ENCODE measurements around the gene CCL26.
A peak's percentile ranks its signal among the peaks of the same experiment; 100 is the strongest.
"Not testable (repeated sequence)": the region's sequence is repeated elsewhere in the genome, so short reads cannot be mapped to it uniquely, and the experiment has no call there.

CCL26 gene, protein sequence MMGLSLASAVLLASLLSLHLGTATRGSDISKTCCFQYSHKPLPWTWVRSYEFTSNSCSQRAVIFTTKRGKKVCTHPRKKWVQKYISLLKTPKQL

DNA sequence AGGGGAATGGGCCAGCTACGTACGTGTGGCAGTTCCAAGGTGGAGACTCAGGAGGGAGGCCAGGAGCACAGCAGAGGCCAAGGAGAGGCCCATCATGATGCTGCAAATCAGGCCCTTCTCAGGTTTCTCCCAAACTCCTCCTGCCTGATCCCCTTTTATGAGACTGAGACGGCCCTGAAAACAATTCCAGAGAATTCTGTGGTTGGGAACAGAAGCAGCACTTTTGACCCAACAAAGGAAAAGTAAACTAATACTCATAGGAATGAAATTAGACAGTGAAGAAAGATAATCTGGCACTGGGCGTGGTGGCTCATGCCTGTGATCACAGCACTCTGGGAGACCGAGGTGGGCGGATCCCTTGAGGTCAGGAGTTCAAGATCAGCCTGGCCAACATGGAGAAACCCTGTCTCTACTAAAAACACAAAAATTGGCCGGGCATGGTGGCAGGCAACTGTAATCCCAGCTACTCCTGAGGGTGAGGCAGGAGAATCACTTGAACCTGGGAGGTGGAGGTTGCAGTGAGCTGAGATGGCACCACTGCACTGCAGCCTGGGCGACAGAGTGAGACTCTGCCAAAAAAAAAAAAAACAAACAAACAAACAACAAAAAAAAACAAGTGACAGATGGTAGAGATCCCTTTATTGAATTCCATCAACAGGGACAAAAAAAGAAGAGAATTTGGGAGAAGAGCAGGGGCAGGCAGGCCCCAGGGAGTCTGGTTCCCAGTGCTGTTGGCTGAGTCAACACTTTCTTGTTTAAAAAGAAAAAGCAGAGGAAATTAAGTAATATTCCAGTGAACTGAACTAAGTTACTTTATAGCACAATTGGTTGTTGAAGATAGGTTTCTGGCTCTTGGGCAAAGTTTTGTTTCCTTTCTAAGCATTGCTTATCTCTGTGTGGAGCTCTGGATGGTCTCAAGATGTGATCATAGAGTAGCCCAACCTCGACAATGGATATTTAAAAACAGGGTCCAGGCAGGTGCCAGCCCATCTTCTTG lies at the start of gene CCL26:
CCL26 (minus strand) TSS at position 131 of the 997 bp plus-strand sequence; CDS start at position 96, 35 bp downstream.
- DNase-seq, result no peak

DNA sequence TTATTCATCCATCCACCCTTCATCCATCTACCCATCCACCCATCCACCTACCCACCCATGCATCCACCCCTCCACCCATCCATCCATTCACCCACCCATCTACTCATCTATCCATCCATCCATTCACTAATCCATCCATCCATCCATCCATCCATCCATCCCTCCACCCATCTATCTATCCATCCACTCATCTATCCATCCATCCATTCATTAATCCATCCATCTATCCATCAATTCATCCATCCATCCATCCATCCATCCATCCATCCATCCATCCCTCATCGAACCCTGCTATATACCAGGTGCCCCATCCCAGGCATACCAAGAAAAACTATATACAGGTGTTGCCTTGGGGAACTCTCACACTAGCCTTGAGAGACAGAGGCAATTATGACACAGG lies 48.7 kb upstream of the CCL26 start:
- no peak for DNase-seq

DNA sequence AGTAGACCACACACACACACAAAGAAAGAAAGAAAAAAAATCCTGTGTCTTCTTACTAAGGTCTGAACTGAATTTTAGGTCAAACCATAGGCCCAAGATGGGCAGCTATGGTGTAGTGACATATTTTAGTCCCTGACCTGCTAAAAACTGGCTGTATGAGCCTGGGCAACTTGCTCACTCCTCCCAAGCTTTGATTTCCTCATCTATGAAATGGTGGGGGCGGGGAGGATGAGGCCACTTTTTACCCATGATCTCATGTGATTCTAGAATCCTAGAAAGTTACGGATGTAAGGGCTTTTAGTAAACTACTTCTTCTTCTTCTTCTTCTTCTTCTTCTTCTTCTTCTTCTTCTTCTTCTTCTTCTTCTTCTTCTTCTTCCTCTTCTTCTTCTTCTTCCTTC lies 47.7 kb upstream of the CCL26 start:
- peak in 1 of 2 donors; percentile 6 for DNase-seq

DNA sequence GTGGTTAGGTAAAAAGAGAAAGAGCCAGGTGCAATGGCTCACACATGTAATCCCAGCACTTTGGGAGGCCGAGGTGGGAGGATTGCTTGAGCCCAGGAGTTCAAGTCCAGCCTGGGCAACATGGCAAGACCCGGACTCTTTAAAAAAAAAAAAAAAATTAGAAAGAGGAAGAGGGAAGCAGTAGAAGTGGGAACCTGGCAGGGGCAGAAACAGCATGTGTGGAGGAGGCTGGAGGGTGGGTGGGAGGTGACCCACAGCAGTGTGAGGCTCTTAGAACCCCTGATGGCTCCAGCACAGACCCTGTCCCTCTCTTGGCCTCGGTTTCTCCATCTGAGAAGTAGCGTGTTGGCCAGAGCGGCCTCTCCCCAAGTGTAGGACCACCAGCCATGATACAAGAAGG lies 46.5 kb upstream of the CCL26 start:
- DNase-seq, result no peak

DNA sequence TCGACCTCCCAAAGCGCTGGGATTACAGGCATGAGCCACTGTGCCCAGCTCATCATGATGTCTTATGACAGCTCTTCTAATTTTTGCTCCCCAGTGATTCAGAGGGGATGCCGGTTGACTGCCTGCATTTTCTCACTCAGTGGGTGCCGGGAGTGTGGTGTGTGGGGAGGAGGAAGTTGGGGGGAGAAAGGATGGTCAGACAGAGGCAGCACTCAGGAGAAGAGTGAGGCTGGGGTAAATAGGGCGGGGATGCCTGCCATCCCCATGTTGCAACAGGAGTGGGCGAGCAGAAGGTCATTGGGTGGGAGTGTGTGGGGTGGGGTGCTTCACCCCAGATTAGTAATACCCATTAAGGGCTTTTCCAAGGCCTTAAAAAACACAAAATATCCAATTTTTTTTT lies 45.1 kb upstream of the CCL26 start:
- DNase-seq, result no peak

DNA sequence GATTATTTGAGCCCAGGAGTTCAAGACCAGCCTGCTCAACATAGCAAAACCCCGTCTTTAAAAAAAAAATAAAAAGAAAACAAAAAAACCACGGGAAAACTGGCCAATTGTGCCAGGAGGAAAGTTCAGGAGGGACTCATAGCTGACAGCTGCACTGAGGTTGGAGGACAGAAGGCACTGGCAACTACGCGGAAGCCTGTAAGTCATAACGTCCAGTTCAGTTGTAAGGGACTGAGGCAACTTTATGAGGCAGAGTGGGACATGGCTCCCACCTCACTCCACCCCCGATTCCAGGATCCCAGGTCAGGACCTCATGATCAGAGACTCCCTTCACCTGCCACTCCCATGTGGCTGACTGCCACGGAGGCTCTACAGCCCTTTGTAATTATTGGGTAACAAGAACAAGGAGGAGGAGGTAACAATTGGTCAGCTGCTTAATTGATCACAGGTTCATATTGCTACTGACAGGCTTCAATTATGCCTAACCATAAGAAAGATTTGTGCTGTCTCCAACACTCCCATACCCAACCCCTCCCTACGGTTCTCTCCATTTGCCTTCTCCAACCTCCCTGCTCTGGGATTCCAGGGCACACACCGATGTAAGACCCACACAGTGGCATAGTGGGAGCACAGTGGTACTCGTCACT lies 43.5 kb upstream of the CCL26 start:
- DNase-seq, result no peak

DNA sequence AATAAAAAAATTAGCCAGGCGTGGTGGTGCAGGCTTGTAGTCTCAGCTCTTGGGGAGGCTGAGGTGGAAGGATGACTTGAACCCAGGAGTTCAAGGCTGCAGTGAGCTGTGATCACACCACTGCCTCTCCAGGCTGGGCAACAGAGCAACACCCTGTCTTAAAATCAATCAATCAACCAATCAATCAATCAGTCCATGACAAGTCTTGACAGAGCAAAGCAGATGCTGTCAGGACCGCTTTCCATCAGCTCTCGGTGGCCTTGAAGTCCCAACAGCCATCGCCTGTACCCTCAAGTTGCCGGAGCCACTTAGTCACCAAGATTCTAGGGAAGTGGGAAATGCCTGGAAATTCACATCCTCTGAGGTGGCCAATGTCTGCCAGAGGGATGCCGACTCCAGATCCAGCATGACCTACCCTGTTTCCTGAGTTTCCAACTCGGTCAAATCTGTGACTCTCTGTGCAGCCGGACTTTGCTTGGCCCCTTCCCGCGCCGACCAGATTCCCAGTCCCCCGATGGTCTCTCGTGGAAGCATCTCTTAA lies 42.5 kb upstream of the CCL26 start:
- no peak for DNase-seq

DNA sequence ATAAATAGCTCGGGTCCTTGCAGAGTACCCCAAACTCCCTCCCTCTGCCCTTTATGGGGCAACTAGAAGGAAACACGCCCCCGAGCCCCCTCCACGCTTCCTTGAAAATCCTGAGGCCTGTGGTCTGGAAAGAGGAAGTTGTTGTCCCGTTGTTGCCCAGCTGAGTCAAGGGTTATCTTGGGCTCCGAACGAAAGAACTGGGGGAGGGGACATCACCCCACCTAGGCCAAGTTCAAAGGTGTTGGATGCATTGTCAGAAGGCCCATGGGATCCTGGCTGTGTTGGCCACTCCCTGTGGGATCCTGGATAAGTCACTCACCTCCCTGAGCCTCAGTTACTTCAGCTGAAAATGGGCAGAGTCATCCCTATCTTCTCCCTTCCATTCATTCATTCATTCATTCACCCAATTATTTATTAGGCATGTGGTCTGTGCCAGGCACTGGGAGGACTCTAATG lies 41.8 kb upstream of the CCL26 start, which contains the start of gene CCL24:
CCL24 (minus strand) TSS at position 26 of the 456 bp plus-strand sequence. CDS start 91 bp downstream, outside the sequence.
- DNase-seq, result no peak

DNA sequence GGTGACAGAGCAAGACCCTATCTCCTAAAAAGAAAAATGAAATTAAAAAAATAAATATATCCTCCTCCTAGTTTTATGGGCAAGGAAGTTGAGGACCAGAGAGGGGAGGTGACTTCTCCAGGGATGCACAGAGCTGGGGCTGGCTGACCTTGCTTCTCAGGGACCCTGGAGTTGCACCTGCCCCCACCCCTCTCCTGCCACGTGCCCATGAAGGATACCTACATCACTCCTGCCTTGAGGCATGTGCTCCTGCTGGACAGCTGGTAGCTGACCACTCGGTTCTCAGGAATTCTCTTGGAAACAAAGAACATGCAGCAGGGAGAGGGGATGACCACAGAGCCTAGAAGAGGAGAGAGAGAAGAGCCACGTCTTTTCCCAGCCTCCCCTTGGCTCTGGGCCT lies 41.1 kb upstream of the CCL26 start:
- DNase-seq, result no peak

DNA sequence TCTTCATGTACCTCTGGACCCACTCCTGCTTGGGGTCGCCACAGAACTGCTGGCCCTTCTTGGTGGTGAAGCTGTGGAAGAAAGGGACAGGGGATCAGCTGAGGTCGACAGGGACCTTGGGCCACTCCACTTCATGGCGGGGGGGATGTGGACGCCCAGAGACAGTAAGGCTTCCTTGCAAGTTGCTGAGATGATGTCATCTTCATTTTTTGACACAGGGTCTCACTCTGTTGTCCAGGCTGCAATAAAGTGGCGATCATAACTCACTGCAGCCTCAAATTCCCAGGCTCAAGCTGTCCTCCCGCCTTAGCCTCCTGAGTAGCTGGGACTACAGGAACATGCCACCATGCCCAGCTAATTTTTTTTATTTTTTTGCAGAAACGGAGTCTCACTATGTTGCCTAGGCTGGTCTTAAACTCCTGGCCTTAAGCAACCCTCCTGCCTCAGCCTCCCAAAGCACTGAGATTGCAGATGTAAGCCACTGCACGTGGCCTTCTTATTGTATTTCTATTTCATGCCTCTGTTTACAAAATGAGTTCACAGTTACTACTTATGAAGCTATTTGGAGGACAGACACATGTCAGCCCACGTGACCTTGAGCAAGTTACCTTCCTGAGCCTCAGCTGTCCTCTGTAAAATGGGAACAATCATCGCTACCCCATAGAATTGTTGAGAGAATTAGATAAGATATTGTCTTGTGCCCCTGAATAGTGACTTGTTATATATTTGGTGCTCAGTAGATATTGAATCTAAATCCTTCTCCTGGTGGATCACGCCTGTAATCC lies 40.1 kb upstream of the CCL26 start:
- DNase-seq, result no peak

DNA sequence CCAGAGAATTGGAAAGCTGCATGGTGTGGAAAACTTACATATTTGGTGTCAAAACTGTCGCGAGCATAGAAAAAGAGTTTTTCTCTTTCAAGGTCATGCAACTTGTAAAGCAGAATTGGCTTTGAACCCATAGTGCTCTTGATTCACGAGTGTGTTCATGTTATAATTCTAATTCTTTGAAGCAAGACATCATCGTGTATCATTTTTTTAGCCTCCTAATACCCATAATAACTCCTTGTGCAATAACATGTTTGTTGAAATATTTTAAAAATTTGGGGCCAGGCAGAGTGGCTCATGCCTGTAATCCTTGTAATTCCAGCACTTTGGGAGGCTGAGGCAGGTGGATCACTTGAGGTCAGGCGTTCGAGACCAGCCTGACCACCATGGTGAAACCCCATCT lies 37.4 kb upstream of the CCL26 start:
- DNase-seq, result no peak

DNA sequence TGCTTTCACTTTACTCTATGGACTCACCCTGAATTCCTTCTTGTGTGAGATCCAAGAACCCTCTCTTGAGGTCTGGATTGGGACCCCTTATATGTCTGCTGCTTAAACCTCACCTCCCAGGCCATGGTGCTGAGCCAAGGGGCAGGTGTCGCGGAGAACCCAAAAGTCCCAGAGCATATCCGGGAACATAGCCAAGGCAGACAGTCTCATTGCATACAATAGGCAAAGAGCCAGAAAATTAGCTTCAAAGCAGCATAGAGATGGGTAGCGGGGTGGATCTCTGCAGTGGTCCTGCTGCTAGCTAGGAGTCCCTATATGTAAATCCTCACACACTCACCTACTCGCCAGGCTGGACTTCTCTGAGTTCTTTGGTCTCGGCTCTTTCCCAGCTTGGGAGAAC lies 36.1 kb upstream of the CCL26 start:
- DNase-seq, result no peak

DNA sequence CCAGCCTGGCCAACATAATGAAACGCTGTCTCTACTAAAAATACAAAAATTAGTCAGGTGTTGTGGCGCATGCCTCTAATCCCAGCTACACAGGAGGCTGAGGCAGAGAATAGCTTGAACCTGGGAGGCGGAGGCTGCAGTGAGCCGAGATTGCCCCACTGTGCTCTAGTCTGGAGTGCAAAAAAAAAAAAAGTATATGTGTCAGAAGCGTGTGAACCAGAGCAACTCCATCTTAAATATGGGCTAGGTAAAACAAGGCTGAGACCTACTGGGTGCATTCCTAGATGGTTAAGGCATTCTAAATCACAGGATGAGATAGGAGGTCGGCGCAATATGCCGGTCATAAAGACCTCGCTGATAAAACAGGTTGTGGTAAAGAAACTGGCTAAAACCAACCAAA lies 35.4 kb upstream of the CCL26 start:
- no peak for DNase-seq

DNA sequence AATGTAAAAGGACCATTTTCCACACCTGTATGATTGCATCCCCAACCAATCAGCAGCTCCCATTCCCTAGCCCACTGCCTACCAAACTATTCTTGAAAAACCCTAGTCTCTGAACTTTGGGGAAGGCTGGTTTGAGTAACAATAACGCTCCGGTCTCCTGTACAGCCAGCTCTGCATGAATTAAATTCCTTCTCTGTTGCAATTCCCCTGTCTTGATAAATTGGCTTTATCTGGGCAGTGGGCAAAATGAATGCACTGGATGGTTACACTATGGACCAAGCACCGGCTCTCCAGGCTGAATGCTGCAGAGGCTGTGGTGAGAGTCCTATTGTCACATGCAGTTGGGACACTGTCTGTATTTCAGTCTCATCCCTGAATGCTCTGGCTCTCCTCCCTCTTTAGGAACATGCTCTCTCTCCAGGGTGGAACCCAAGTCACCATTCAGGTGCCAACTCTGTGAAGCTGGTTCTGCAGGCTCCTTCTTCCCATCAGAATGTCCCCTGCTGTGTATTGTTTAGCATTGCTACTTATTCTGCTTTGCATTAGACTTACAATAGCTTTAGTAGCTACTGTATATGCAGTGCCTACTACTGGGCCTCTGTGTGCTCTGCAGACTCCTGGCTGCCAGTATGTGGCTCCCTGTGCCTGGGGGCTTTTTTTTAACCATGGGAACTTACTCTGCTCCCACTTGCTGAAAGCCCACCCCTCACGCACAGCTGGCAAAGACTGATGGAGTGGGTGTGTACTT lies 34.7 kb upstream of the CCL26 start:
- no peak for DNase-seq

DNA sequence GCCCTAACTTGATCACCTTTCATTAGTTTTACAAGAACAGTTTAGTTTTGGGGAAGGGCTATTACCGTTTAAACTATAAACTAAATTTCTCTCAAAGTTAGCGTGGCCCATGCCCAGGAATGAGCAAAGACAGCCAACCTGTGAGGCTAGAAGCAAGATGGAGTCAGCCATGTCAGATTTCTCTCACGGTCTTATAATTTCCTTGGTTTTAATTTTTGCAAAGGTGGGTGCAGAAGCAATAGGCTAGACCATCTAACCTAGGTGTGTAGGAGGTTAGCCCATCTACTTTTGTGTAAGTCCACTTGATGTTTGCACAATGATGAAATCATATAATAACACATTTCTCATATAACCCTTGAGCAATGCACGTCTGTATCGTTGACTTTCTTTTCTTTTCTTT lies 32.7 kb upstream of the CCL26 start:
- no peak for DNase-seq

DNA sequence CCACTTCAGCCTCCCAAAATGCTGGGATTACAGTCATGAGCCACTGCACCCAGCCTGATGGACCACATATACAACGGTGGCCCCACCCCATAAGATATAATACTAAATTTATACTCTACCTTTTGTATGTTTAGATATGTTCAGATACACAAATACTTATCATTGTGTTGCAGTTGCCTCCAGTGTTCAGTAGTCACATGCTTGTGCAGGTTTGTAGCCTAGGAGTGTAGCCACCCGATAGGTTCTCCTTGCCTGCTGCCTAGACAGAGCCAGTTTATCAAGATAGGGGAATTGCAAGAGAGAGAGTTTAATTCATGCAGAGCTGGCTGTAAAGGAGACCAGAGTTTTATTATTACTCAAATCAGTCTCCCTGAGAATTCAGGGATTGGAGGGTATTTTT lies 32.0 kb upstream of the CCL26 start:
- no peak for DNase-seq

DNA sequence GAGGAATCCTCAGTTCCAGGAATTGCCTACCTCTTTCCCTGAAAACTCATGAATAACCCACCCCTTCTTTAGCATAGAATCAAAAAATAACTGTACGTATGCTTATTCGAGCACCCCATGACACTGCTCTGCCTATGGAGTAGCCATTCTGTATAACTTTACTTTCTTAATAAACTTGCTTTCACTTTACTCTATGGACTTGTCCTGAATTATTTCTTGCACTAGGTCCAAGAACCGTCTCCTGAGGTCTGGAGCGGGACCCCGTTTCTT lies 30.5 kb upstream of the CCL26 start:
- DNase-seq, result no peak

DNA sequence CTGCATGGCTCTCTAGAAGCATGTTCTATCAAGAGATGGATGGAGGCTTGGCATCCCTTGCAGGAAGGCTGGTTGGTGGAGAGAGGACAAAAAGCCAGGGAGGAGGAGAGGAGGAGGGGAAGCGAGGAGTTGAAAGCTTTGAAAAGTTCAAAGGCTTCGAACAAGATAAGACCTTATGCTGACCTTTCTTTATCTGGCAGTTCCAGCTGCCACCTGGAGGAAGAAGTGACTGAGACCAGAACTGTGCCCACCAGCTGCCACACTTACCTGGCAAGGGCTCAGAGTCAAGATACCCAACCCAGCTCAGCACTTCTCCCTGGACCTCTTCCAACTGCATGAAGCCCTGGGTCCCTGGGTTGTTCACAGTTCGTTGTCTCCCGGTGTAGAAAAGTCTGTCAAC lies 26.8 kb upstream of the CCL26 start:
- no peak for DNase-seq

DNA sequence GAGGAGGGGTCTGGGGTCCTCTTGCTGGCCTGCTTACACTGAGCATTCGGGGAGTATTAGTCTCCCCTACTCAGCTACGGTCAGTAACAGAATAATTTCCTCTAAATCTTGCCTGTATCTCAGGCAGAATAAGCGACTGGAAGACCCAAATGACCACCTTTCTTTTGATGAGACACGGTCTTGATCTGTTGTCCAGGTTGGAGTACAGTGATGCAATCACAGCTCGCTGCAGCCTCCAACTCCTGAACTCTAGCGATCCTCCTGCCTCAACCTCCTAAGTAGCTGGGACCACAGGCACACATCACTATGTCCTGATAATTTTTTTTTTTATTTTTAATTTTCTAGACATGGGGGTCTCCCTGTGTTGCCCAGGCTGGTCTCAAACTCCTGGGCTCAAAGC lies 24.4 kb upstream of the CCL26 start:
- DNase-seq, result no peak

DNA sequence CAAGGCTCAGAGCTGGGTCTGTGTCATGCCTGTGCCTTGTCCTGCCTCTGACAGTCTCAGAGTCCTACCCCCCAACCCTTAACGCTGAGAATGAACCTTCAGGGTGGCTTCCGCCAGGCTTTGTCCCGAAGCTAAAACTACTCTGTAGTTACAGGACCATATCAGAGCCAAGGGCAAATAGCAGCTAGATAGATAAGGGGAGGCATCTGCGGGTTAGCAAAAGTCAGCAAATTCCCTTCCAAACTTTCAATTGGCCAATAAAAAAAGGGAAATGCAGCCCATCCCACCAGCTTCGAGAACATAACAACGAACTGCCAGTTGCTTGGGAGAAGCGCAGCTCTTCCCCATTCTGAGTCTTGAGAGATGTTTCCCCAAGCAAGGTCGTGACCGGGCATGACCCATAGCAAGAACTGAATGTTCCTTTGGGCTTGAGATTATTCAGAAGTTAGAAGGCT lies 23.8 kb upstream of the CCL26 start:
- DNase-seq, result peak in 1 of 2 donors; percentile 27

DNA sequence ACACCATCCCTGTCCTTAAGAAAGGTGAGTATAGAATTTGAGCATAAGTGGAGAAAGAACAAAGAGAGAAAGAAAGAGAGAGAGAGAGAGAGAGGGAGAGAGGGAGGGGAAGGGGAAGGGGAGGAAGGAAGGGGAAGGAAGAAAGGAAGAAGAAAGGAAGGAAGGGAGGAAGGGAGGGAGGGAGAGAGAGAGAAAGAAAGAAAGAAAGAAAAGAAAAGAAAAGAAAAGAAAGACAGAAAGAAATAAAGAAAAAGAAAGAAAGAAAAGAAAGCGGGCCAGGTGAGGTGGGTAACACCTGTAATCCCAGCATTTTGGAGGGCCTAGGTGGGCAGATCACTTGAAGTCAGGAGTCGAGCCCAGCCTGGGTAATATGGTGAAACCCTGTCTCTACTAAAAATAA lies 21.7 kb upstream of the CCL26 start:
- no peak for DNase-seq

DNA sequence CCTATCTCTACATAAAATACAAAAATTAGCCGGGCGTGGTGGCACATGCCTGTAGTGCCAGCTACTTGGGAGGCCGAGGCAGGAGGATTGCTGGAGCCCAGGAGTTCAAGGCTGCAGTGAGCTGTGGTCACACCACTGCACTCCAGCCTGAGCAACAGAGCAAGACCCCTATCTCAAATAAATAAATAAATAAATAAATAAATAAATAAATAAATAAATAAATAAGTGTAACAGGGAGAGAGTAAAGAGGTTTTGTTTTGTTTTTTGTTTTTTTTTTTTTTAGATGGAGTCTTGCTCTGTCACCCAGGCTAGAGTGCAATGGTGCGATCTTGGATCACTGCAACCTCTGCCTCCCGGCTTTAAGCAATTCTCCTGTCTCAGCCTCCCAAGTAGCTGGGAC lies 20.6 kb upstream of the CCL26 start:
- DNase-seq, result not testable (repeated sequence)

All from CD4-positive, alpha-beta T cell treated with Interferon alpha-2 for 1 hour (primary cell).